ENCODE measurements around the gene CSRNP3. TPM values are rescaled to one million over a fixed set of nuclear protein-coding genes. Genes with fewer than 3 reads are reported as not detected.
A peak's percentile ranks its signal among the peaks of the same experiment; 100 is the strongest.

CSRNP3 gene
- total and polyA plus RNA-seq, 2 donors from 2014 or later = 3.3 to 6.4 TPM

DNA sequence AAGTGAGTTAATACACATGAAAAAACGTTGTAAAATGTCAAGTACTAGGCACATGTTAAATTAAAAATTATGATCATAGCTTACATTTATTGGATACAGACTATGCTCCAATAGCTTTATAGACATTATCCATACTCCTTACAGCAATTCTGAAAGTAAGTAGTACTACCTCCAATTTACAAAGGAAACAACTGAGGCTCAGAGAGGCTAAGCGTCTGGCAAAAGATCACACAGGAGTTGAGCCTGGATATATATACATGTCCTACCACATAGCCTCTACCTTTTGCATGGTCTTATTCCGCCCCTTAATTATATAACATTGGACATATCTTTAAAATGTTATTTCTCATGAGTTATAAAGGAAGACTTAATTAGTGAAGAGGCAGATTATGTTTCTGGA is 127.3 kb downstream of the CSRNP3 start:
- Histone ChIP-seq H3K4me1 (ENCODE audit: control insufficient read depth in 2 of 3, insufficient read depth in 2 of 3, low read depth in 1 of 3, low read length in 3 of 3) (no peaks in the 10 kb centered on the region), H3K9me3 (ENCODE audit: control insufficient read depth in 2 of 3, insufficient read depth in 1 of 3, low read length in 3 of 3) (no peaks in the 10 kb centered on the region), H3K36me3 (ENCODE audit: control insufficient read depth in 2 of 3, insufficient read depth in 3 of 3, low read length in 3 of 3) (peaks cover 0 to 2% (median 0%) of the 10 kb centered on the region in 3 donors), H3K27me3 (ENCODE audit: control insufficient read depth, insufficient read depth, low read length) (no peaks in the 10 kb centered on the region), H3K27ac (ENCODE audit: low read depth in 2 of 2, low read length in 2 of 2) (no peak overlapping the region), H3K4me3 (ENCODE audit: low read length in 3 of 3) (no peak overlapping the region), H3K9ac (ENCODE audit: low read length in 3 of 3) (no peak overlapping the region)
- DNase-seq (no peak), FAIRE-seq (no peak)
- intact Hi-C loops (cut with DNase I) = no loop called here
- TF ChIP-seq, protein P1, sequence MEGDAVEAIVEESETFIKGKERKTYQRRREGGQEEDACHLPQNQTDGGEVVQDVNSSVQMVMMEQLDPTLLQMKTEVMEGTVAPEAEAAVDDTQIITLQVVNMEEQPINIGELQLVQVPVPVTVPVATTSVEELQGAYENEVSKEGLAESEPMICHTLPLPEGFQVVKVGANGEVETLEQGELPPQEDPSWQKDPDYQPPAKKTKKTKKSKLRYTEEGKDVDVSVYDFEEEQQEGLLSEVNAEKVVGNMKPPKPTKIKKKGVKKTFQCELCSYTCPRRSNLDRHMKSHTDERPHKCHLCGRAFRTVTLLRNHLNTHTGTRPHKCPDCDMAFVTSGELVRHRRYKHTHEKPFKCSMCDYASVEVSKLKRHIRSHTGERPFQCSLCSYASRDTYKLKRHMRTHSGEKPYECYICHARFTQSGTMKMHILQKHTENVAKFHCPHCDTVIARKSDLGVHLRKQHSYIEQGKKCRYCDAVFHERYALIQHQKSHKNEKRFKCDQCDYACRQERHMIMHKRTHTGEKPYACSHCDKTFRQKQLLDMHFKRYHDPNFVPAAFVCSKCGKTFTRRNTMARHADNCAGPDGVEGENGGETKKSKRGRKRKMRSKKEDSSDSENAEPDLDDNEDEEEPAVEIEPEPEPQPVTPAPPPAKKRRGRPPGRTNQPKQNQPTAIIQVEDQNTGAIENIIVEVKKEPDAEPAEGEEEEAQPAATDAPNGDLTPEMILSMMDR (IDR thresholded peaks at IDR 0.05; ENCODE audit: borderline replicate concordance, extremely low read depth, insufficient read depth) = no peak

DNA sequence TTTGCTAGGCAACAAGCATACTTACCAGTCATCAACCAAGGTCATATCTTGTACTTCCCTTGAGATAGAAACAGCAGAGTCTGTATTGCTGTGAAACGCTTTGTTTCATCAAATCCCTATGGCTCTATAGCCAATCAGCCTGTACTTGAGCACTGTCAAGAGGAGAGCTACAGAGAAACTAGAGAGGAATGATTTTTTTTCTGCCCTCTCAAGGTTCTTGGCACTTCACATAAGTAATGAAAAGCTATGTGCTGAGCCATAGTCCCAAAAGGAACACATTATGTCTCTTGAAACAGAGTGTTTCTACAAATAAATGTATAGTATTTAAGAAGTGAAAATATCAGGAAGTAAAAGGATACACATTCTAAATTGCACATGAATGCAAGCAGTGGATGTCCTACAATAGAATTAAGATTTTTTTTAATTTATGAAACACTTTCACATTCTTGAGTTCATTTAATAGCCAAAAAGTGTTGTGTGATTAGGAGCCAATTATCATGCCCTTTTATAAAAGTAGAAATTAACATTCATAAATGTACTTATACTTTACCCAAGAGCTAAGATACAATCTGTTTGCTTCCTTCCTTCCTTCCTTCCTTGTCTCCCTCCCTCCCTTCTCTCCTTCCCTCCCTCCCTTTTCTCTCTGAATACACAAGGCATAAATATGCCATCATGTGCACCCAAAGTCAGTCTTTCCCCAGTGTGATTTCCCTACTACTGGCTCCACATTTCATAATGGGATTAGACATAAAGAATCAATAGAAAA is 131.8 kb downstream of the CSRNP3 start:
- TF ChIP-seq, protein P1 (IDR thresholded peaks at IDR 0.05; ENCODE audit: borderline replicate concordance, extremely low read depth, insufficient read depth) = no peak
- intact Hi-C loops (cut with DNase I) = no loop called here
- H3K9ac ChIP-seq (ENCODE audit: low read length in 3 of 3) = no peak overlapping the region
- H3K27ac ChIP-seq (ENCODE audit: low read depth in 2 of 2, low read length in 2 of 2) = no peak overlapping the region
- DNase-seq (peak in 1 of 5 donors; percentile 11), FAIRE-seq (no peak)
- H3K4me3 ChIP-seq (ENCODE audit: low read length in 3 of 3) = no peak overlapping the region
- H3K27me3 ChIP-seq (ENCODE audit: control insufficient read depth, insufficient read depth, low read length) = no peaks in the 10 kb centered on the region
- no peaks in the 10 kb centered on the region for H3K4me1 ChIP-seq (ENCODE audit: control insufficient read depth in 2 of 3, insufficient read depth in 2 of 3, low read depth in 1 of 3, low read length in 3 of 3)
- no peaks in the 10 kb centered on the region for H3K9me3 ChIP-seq (ENCODE audit: control insufficient read depth in 2 of 3, insufficient read depth in 1 of 3, low read length in 3 of 3)
- H3K36me3 ChIP-seq (ENCODE audit: control insufficient read depth in 2 of 3, insufficient read depth in 3 of 3, low read length in 3 of 3) = peaks cover 0 to 2% (median 0%) of the 10 kb centered on the region in 3 donors

DNA sequence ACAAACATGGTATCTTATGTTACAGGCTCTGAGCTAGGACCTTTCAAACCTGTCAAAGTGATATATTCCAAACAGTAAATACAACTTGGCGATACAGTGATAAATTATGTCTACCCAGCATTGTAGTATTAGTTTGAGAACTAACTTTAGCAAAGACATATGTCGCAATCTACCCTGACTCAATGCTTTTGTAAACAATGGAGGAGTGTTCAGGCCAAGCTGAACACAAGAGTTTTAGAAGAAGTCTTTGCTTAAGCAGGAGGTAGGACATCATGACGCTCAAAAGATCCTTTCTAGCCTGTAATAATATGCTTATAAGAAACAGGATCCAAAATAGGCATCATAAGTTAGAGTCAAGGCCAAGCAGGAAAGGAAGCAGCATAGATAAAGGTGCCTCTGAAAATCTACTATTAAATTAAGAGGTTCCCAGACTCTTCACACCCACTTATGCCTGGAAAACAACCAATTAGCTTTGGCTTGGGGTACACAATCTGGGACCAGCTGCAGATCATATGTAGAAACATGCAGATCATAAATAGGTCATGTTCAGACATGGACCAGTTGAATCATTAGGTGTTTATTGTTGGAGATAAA is 132.5 kb downstream of the CSRNP3 start:
- intact Hi-C loops (cut with DNase I) = no loop called here
- peak in 2 of 5 donors; percentile 35 to 58 for DNase-seq
- Histone ChIP-seq H3K9me3 (ENCODE audit: control insufficient read depth in 2 of 3, insufficient read depth in 1 of 3, low read length in 3 of 3) (no peaks in the 10 kb centered on the region), H3K27me3 (ENCODE audit: control insufficient read depth, insufficient read depth, low read length) (no peaks in the 10 kb centered on the region), H3K27ac (ENCODE audit: low read depth in 2 of 2, low read length in 2 of 2) (no peak overlapping the region), H3K4me1 (ENCODE audit: control insufficient read depth in 2 of 3, insufficient read depth in 2 of 3, low read depth in 1 of 3, low read length in 3 of 3) (no peaks in the 10 kb centered on the region), H3K9ac (ENCODE audit: low read length in 3 of 3) (no peak overlapping the region), H3K36me3 (ENCODE audit: control insufficient read depth in 2 of 3, insufficient read depth in 3 of 3, low read length in 3 of 3) (no peaks in the 10 kb centered on the region), H3K4me3 (ENCODE audit: low read length in 3 of 3) (no peak overlapping the region)
- TF ChIP-seq, protein P1 (IDR thresholded peaks at IDR 0.05; ENCODE audit: borderline replicate concordance, extremely low read depth, insufficient read depth) = no peak
- no peak for FAIRE-seq
